WTC11 (cell line): Measurements from ENCODE around the gene CATSPER1. TPM values are rescaled to one million over a fixed set of nuclear protein-coding genes. Genes with fewer than 3 reads are reported as not detected.

ENCODE experiments used
- ATAC-seq: fragments of 200-7000 bp; cut with Tn5 transposase; 2 replicates; pipeline ENCODE4 v1.10.0; 2021; ENCODE audit warnings: mild to moderate bottlenecking, moderate library complexity
- CTCF ChIA-PET: fragments of 300-600 bp; sonication (Branson Sonifier 250); formaldehyde crosslinking; loops from one replicate; lab custom pipeline; 2021; ENCODE audit warnings: antibody characterized with exemption; lab: Charles Lee
- POLR2A ChIA-PET: fragments of 350-600 bp; sonication (Branson Sonifier 250); formaldehyde crosslinking; loops from one replicate; lab custom pipeline; 2021; ENCODE audit warnings: antibody characterized with exemption; lab: Charles Lee
- DNase-seq: peaks from one replicate; pipeline ENCODE4 v3.0.0; 2021; ENCODE audit warnings: low spot score
- H3K27ac Mint-ChIP-seq: 2 replicates; pipeline ENCODE4 v1.8.0; 2021; ENCODE audit warnings: mixed read lengths
- H3K27me3 Mint-ChIP-seq: 2 replicates; pipeline ENCODE4 v1.8.0; 2021; ENCODE audit warnings: low read depth, mild to moderate bottlenecking, moderate library complexity, mixed read lengths
- H3K36me3 Mint-ChIP-seq: 2 replicates; pipeline ENCODE4 v1.8.0; 2021; ENCODE audit warnings: mixed read lengths
- H3K4me1 Mint-ChIP-seq: 2 replicates; pipeline ENCODE4 v1.8.0; 2022; ENCODE audit warnings: mixed read lengths
- H3K4me3 Mint-ChIP-seq: 2 replicates; pipeline ENCODE4 v1.8.0; 2021; ENCODE audit warnings: mild to moderate bottlenecking, moderate library complexity, mixed read lengths
- H3K9me3 Mint-ChIP-seq: 2 replicates; pipeline ENCODE4 v1.8.0; 2021; ENCODE audit warnings: mixed read lengths
- CREM ChIP-seq: sonication (generic); formaldehyde crosslinking; IDR thresholded peaks from 2 replicates; pipeline ENCODE4 v1.8.1; 2022; ENCODE audit warnings: mild to moderate bottlenecking, missing genetic modification reagents, moderate library complexity
- CTCF ChIP-seq: fragments of 200-600 bp; IDR thresholded peaks from 2 replicates; pipeline ENCODE4 v1.8.0; 2022; ENCODE audit warnings: antibody characterized with exemption
- ERG ChIP-seq: fragments of 250-450 bp; sonication (Bioruptor Pico); IDR thresholded peaks from 2 replicates; pipeline ENCODE4 v1.8.0; 2021; ENCODE audit warnings: mild to moderate bottlenecking
- FOXK1 ChIP-seq: sonication (generic); formaldehyde crosslinking; IDR thresholded peaks from 2 replicates; pipeline ENCODE4 v1.8.0; 2022; ENCODE audit warnings: mild to moderate bottlenecking, moderate library complexity, missing genetic modification reagents
- FOXP1 ChIP-seq: sonication (generic); formaldehyde crosslinking; IDR thresholded peaks from 2 replicates; pipeline ENCODE4 v1.8.0; 2022; ENCODE audit warnings: missing genetic modification reagents, mild to moderate bottlenecking, moderate library complexity, borderline replicate concordance
- FOXP4 ChIP-seq: sonication (generic); formaldehyde crosslinking; IDR thresholded peaks from 2 replicates; pipeline ENCODE4 v1.8.0; 2022; ENCODE audit warnings: mild to moderate bottlenecking, missing genetic modification reagents
- GABPB1 ChIP-seq: sonication (generic); formaldehyde crosslinking; IDR thresholded peaks from 2 replicates; pipeline ENCODE4 v1.8.1; 2023; ENCODE audit warnings: mild to moderate bottlenecking, missing genetic modification reagents
- IRF2 ChIP-seq: sonication (generic); formaldehyde crosslinking; IDR thresholded peaks from 2 replicates; pipeline ENCODE4 v1.8.0; 2022; ENCODE audit warnings: low read depth, missing genetic modification reagents, borderline replicate concordance
- RORB ChIP-seq: fragments of 250-450 bp; sonication (Bioruptor Pico); IDR thresholded peaks from 2 replicates; pipeline ENCODE4 v1.9.0; 2021; ENCODE audit warnings: mild to moderate bottlenecking
- TCF7 ChIP-seq: sonication (generic); formaldehyde crosslinking; IDR thresholded peaks from 2 replicates; pipeline ENCODE4 v1.8.0; 2022; ENCODE audit warnings: mild to moderate bottlenecking, low read depth, missing genetic modification reagents, moderate library complexity
- TEAD1 ChIP-seq: sonication (generic); formaldehyde crosslinking; IDR thresholded peaks from 2 replicates; pipeline ENCODE4 v1.8.0; 2022; ENCODE audit warnings: mild to moderate bottlenecking, missing genetic modification reagents
- TP53 ChIP-seq: sonication (generic); formaldehyde crosslinking; IDR thresholded peaks from 2 replicates; pipeline ENCODE4 v1.8.1; 2023; ENCODE audit warnings: mild to moderate bottlenecking, missing genetic modification reagents
- USF2 ChIP-seq: sonication (generic); formaldehyde crosslinking; IDR thresholded peaks from 2 replicates; pipeline ENCODE4 v1.8.1; 2023; ENCODE audit warnings: mild to moderate bottlenecking, missing genetic modification reagents, moderate library complexity
- ZNF121 ChIP-seq: sonication (generic); formaldehyde crosslinking; IDR thresholded peaks from 2 replicates; pipeline ENCODE4 v1.8.0; 2023; ENCODE audit warnings: missing genetic modification reagents
- ZNF138 ChIP-seq: sonication (generic); formaldehyde crosslinking; conservative IDR thresholded peaks from 2 replicates; pipeline ENCODE4 v1.8.1; 2022; ENCODE audit warnings: mild to moderate bottlenecking, moderate library complexity, missing genetic modification reagents
- ZNF396 ChIP-seq: fragments of 250-450 bp; sonication (Bioruptor Pico); IDR thresholded peaks from 2 replicates; pipeline ENCODE4 v1.8.0; 2021; ENCODE audit warnings: mild to moderate bottlenecking, moderate library complexity, borderline replicate concordance
- ZNF423 ChIP-seq: fragments of 250-450 bp; sonication (Bioruptor Pico); IDR thresholded peaks from 2 replicates; pipeline ENCODE4 v2.1.2; 2022; ENCODE audit warnings: mild to moderate bottlenecking, moderate library complexity
- total RNA-seq: library from RNA; stranded (reverse); gene quantifications from 3 replicates; pipeline ENCODE4 v1.2.3, GENCODE V29; 2021
- TF ChIP-seq, protein P1 (sequence below): sonication (generic); formaldehyde crosslinking; IDR thresholded peaks from 2 replicates; pipeline ENCODE4 v1.8.1; 2023; ENCODE audit warnings: mild to moderate bottlenecking, moderate library complexity, missing genetic modification reagents
- TF ChIP-seq, protein P2 (sequence below): fragments of 250-450 bp; sonication (Bioruptor Pico); conservative IDR thresholded peaks from 2 replicates; pipeline ENCODE4 v1.9.0; 2021; ENCODE audit warnings: mild to moderate bottlenecking

The CATSPER1 gene
- total RNA-seq, 1 experiment from 2014 or later, result not detected

- TF ChIP-seq, protein P1, sequence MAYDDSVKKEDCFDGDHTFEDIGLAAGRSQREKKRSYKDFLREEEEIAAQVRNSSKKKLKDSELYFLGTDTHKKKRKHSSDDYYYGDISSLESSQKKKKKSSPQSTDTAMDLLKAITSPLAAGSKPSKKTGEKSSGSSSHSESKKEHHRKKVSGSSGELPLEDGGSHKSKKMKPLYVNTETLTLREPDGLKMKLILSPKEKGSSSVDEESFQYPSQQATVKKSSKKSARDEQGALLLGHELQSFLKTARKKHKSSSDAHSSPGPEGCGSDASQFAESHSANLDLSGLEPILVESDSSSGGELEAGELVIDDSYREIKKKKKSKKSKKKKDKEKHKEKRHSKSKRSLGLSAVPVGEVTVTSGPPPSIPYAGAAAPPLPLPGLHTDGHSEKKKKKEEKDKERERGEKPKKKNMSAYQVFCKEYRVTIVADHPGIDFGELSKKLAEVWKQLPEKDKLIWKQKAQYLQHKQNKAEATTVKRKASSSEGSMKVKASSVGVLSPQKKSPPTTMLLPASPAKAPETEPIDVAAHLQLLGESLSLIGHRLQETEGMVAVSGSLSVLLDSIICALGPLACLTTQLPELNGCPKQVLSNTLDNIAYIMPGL (CRISPR knock-in tag), result 0 out of 2 replicates have a peak, but pooled peaks have one; percentile 82
- 0 out of 2 replicates have a peak, but pooled peaks have one; percentile 40 for TF ChIP-seq FOXP1 (CRISPR knock-in tag)
- TF ChIP-seq, all 79 proteins: peak for 4
These were observed 44.5 kb upstream of the CATSPER1 start (continued) for GRCh38 chr11:66070604-66071380.

DNA sequence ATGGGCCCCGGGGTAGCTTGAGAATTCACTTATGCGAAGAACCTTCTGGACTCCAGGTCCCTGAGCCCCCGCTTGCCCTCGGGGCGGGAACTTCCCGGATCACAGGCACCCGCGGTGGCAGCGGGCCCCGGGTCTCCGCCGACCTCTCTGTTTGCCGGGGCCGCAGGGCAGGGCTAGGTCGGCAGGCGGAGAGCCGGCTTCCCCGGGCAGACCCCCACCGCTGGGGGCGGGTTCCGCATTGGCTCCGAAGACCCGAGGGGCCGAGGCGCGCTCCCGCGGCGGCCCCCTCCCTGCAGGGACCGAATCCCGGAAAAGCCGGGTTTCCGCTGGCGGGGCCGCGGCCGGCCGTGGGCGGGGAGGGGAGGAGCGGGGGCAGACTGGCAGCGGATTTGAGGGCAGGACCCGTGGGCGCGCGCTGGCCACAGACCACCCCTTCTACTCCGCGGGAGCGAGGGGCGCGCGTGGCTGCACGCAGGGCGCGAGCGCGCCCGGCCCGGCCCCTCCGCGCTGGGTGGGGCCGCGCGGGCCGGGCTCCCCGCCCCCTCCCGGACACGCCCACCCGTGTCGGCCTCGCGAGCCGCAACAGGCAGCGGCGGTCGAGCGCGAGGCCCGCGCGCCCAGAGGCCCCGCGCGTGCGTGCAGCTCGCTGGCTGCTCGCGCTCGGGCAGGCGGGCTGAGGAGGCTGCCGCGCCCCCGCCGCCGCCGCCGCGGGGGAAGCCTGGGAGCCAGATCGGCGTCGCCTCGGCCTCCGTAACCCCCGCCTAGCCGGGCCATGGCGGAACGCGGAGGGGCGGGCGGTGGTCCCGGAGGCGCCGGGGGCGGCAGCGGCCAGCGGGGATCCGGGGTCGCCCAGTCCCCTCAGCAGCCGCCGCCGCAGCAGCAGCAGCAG lies 43.7 kb upstream of the CATSPER1 start, which contains the start of gene PACS1:
Gene PACS1, plus strand, starts transcription at position 558 of the 889 bp plus-strand sequence. Its CDS starts 215 bp downstream, at position 773.
- peaks cover 26% of the 10 kb centered on the region for H3K4me1 Mint-ChIP-seq
- H3K9me3 Mint-ChIP-seq, result no peaks in the 10 kb centered on the region
- H3K27me3 Mint-ChIP-seq, result no peaks in the 10 kb centered on the region
- POLR2A ChIA-PET, result no interaction called here
- H3K4me3 Mint-ChIP-seq, result peak within 1 kb of the TSS; percentile 88
- H3K36me3 Mint-ChIP-seq, result peaks cover 46% of the 10 kb centered on the region
- DNase-seq (peak; percentile 73), ATAC-seq (peak; percentile 57)
- H3K27ac Mint-ChIP-seq, result peak within 1 kb of the TSS; percentile 93
- CTCF ChIA-PET, result interaction anchor here (1.4 to 4.7 kb wide), 7 partner anchors 12 to 179 kb away, joined by 5 to 43 read pairs (median 10); partner anchors contain the start of genes CCDC85B and SF3B2
- TF ChIP-seq USF2 (CRISPR knock-in tag), result 0 out of 2 replicates have a peak, but pooled peaks have one; percentile 10
- TF ChIP-seq IRF2, result no peak
- 0 out of 2 replicates have a peak, but pooled peaks have one; percentile 19 for TF ChIP-seq FOXK1 (CRISPR knock-in tag)
- TF ChIP-seq ZNF423 (CRISPR knock-in tag), result no peak
- no peak for TF ChIP-seq TEAD1 (CRISPR knock-in tag)
- no peak for TF ChIP-seq GABPB1
- TF ChIP-seq TCF7, result no peak
- TF ChIP-seq RORB (CRISPR knock-in tag), result no peak
- TF ChIP-seq TP53 (CRISPR knock-in tag), result no peak
- TF ChIP-seq ZNF396 (CRISPR knock-in tag), result no peak
- TF ChIP-seq, protein P2, sequence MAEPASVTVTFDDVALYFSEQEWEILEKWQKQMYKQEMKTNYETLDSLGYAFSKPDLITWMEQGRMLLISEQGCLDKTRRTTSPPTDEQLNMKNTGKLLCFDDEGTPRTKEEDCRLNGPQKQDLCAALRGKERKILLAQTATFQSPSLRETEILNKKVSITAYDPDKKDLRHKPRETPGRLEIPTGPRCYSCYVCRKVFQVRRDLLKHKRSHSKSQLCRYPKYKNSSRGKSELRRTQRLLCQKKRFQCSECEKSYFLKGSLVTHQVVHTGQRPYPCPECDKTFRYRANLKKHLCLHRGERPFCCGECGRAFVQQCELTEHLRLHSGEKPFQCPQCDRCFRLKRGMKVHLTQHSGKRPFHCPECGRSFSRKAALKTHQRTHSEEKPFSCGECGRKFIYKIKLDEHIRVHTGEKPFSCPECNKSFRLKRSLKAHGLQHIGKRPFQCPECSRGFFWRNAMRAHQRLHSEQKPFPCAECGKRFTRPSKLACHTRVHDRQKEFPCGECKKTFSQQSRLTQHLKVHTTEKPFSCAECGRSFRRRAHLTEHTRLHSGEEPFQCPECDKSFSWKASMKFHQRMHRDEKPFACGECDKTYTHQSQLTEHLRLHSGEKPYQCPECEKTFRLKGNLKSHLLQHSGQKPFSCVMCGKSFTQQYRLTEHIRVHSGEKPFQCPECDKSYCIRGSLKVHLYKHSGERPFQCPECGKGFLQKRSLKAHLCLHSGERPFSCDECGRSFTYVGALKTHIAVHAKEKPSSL (CRISPR knock-in tag), result no peak
- TF ChIP-seq, protein P1 (CRISPR knock-in tag), result no peak; the same call in 1 of the 2 replicates
- no peak for TF ChIP-seq CTCF
- no peak for TF ChIP-seq ZNF121 (CRISPR knock-in tag)
- 0 out of 2 replicates have a peak, but pooled peaks have one; percentile 1 for TF ChIP-seq CREM (CRISPR knock-in tag)
- TF ChIP-seq ZNF138 (CRISPR knock-in tag), result no peak
- TF ChIP-seq ERG, result no peak
- TF ChIP-seq FOXP4 (CRISPR knock-in tag), result peak; percentile 34; the same call in 1 of the 2 replicates
